Measurements from ENCODE around the gene MACROD2. TPM values are rescaled to one million over a fixed set of nuclear protein-coding genes. Genes with fewer than 3 reads are reported as not detected.

Gene MACROD2
- total RNA-seq, 1 experiment from 2014 or later: 1.6 TPM

GRCh38 chr20:15756754-15757115, 1761.4 kb downstream of the MACROD2 start:
- no peak overlapping the region for H2BK120ac ChIP-seq (ENCODE audit: low read depth, low read length, poor library complexity, severe bottlenecking)
- no peak overlapping the region for H4K91ac ChIP-seq (ENCODE audit: insufficient read length, low read depth, low read length)
- Mint-ChIP-seq H3K4me1 (peaks cover 12% of the 10 kb centered on the region in 2 experiments), H3K4me3 (no peak overlapping the region), H3K36me3 (ENCODE audit: insufficient read depth in 1 of 3, low read depth in 3 of 3) (peaks cover 0 to 6% (median 1%) of the 10 kb centered on the region in 3 experiments; a peak in 2 of 7 replicates), H3K27me3 (ENCODE audit: low read depth) (peaks cover 1% of the 10 kb centered on the region; the same call in 1 of the 2 replicates), H3K27ac (no peak overlapping the region), H3K9me3 (peaks cover 0 to 4% of the 10 kb centered on the region in 2 experiments; a peak in 1 of 5 replicates)
- no peak overlapping the region for H4K5ac ChIP-seq (ENCODE audit: insufficient read length, low read depth, low read length)
- no peaks in the 10 kb centered on the region; the same call in 1 of the 2 replicates for H3K4me1 ChIP-seq (ENCODE audit: insufficient read depth, low read length)
- no peaks in the 10 kb centered on the region for H3K79me2 ChIP-seq (ENCODE audit: insufficient read depth, low read length)
- H4K8ac ChIP-seq (replicated peaks; ENCODE audit: insufficient read length, low read depth, low read length): no peak overlapping the region
- H2BK12ac ChIP-seq (ENCODE audit: insufficient read length, low read depth, low read length): no peak overlapping the region
- DNase-seq: no peak
- no peak overlapping the region for H3K4me2 ChIP-seq (ENCODE audit: insufficient read depth, insufficient read length, low read length)
- H3K23ac ChIP-seq (ENCODE audit: insufficient read length, low read depth, low read length): no peak overlapping the region
- H3K79me1 ChIP-seq (ENCODE audit: insufficient read depth, low read depth, low read length, poor library complexity, severe bottlenecking): no peaks in the 10 kb centered on the region
- no peaks in the 10 kb centered on the region for H3K9me3 ChIP-seq (ENCODE audit: control insufficient read depth, low read depth, low read length)
- no peaks in the 10 kb centered on the region for H3K23me2 ChIP-seq (ENCODE audit: insufficient read length, low read depth, low read length, poor library complexity, severe bottlenecking)
- H2AFZ ChIP-seq (ENCODE audit: low read length): no peak overlapping the region
- H2BK15ac ChIP-seq (ENCODE audit: low read depth, low read length): no peak overlapping the region
- H3K9ac ChIP-seq (ENCODE audit: extremely low read depth, insufficient read length, low read length): no peak overlapping the region
- no peak overlapping the region for H3T11ph ChIP-seq (ENCODE audit: low read length)
- H2BK5ac ChIP-seq (ENCODE audit: insufficient read length, low read length): no peak overlapping the region
- no peak overlapping the region for H2AK5ac ChIP-seq (ENCODE audit: insufficient read length, low read length)
- H3K56ac ChIP-seq (ENCODE audit: insufficient read length, low read depth, low read length): no peak overlapping the region
- no peaks in the 10 kb centered on the region for H4K20me1 ChIP-seq (ENCODE audit: control insufficient read depth, insufficient read depth, insufficient read length)
- WGBS (ENCODE audit: extremely low coverage, insufficient read length, low lambda C conversion rate): no CpG with 5 or more reads among the region's 2 CpGs
- H3K14ac ChIP-seq (ENCODE audit: insufficient read depth, low read length): no peak overlapping the region
- H3K4ac ChIP-seq (ENCODE audit: low read depth, low read length): no peak overlapping the region
- no peak for TF ChIP-seq CTCF (conservative IDR thresholded peaks at IDR 0.05)
- no peak overlapping the region for H2BK20ac ChIP-seq (ENCODE audit: low read depth, low read length, poor library complexity, severe bottlenecking)
- H3K27ac ChIP-seq (ENCODE audit: insufficient read length, low read depth, low read length): no peak overlapping the region
- H3K27me3 ChIP-seq (ENCODE audit: insufficient read depth, low read length): no peaks in the 10 kb centered on the region
- no peak overlapping the region for H3K18ac ChIP-seq (ENCODE audit: insufficient read length, low read depth, low read length)

Data from H9 (cell line).